ENCODE data around the gene PCDHGA12.
A peak's percentile ranks its signal among the peaks of the same experiment; 100 is the strongest.
"Not testable (repeated sequence)": the region's sequence is repeated elsewhere in the genome, so short reads cannot be mapped to it uniquely, and the experiment has no call there.

Gene PCDHGA12

DNA sequence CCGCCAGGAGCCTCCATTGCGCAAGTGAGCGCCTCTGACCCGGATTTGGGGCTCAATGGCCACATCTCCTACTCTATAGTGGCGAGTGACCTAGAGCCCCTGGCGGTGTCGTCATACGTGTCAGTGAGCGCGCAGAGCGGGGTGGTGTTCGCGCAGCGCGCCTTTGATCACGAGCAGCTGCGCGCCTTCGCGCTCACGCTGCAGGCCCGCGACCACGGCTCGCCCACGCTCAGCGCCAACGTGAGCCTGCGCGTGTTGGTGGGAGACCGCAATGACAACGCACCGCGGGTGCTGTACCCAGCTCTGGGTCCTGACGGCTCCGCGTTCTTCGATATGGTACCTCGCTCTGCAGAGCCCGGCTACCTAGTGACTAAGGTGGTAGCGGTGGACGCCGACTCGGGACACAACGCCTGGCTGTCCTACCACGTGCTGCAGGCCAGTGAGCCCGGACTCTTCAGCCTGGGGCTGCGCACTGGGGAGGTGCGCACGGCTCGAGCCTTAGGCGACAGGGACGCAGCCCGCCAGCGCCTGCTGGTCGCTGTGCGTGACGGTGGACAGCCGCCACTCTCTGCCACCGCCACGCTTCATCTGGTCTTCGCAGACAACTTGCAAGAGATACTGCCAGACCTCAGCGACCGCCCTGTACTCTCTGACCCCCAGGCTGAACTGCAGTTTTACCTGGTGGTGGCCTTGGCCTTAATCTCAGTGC lies 20.6 kb upstream of the PCDHGA12 start:
- DNase-seq, result no peak

DNA sequence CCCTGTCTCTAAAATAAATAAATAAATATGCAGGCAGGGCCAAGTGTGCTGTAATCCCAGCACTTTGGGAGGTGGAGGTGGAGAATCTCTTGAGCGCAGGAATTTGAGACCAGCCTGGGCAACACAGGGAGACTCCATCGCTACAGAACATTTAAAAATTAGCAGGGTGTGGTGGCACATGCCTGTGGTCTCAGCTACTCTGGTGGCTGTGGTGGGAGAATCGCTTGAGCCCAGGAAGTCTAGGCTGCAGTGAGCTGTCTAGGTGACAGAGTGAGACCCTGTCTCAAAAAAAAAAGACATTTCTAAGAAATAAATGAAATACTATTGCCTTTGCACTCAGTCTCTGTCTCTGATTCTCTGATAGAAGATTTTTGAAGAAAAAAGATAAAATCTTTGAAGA lies 18.7 kb upstream of the PCDHGA12 start:
- no peak for DNase-seq

DNA sequence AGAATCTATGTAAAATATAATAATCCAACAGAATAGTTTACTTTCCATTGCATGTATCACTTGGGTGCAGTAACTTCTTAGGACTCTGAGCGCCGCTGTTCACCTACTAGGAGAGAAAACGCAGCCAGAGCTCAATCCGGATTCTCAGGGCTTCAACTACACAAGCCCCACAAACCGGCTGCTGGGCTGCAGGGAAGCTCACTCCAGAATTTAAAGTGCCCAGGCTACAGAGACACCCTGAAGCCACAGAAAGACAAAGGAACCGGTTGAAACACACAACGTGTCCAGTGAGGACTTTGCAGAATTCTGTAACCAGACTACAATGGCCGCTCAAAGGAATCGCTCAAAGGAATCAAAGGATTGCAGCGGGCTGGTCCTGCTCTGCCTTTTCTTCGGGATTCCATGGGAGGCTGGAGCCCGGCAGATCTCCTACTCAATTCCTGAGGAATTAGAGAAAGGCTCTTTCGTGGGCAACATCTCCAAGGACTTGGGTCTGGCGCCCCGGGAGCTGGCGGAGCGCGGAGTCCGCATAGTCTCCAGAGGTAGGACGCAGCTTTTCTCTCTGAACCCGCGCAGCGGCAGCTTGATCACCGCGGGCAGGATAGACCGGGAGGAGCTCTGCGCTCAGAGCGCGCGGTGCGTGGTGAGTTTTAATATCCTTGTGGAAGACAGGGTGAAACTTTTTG lies 17.3 kb upstream of the PCDHGA12 start, which contains the start of gene PCDHGA10:
TSS of gene PCDHGA10 (plus strand) at position 134 of the 686 bp plus-strand sequence. CDS start at position 323, 189 bp downstream.
- peak; percentile 60 for DNase-seq

DNA sequence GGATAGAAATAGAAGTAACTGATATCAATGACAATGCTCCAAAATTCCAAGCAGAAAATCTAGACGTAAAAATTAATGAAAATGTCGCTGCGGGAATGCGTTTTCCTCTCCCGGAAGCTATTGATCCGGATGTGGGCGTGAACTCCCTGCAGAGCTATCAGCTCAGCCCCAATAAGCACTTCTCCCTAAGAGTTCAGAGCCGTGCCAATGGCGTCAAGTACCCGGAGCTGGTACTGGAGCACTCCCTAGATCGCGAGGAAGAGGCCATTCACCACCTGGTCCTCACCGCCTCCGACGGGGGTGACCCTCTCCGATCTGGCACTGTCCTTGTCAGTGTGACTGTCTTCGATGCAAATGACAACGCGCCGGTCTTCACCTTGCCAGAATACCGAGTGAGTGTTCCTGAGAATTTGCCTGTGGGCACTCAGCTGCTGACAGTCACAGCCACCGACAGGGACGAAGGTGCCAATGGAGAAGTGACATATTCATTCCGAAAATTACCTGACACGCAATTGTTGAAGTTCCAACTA lies 16.7 kb upstream of the PCDHGA12 start:
- no peak for DNase-seq

DNA sequence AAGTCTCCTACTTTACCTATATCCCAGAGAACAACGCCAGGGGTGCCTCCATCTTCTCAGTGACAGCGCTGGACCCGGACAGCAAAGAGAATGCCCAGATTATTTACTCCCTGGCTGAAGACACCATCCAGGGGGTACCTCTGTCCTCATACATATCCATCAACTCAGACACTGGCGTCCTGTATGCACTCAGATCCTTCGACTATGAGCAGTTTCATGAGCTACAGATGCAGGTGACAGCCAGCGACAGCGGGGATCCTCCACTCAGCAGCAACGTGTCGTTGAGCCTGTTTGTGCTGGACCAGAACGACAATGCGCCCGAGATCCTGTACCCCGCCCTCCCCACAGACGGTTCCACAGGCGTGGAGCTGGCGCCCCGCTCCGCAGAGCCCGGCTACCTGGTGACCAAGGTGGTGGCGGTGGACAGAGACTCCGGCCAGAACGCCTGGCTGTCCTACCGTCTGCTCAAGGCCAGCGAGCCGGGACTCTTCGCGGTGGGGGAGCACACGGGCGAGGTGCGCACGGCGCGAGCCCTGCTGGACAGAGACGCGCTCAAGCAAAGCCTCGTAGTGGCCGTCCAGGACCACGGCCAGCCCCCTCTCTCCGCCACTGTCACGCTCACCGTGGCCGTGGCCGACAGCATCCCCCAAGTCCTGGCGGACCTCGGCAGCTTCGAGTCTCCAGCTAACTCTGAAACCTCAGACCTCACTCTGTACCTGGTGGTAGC lies 15.6 kb upstream of the PCDHGA12 start:
- DNase-seq, result not testable (repeated sequence)

DNA sequence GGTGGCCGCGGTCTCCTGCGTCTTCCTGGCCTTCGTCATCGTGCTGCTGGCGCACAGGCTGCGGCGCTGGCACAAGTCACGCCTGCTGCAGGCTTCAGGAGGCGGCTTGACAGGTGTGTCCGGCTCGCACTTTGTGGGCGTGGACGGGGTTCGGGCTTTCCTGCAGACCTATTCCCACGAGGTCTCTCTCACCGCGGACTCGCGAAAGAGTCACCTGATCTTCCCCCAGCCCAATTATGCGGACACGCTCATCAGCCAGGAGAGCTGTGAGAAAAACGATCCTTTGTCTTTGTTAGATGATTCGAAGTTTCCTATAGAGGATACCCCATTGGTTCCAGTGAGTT lies 15.1 kb upstream of the PCDHGA12 start:
- DNase-seq, result not testable (repeated sequence)

DNA sequence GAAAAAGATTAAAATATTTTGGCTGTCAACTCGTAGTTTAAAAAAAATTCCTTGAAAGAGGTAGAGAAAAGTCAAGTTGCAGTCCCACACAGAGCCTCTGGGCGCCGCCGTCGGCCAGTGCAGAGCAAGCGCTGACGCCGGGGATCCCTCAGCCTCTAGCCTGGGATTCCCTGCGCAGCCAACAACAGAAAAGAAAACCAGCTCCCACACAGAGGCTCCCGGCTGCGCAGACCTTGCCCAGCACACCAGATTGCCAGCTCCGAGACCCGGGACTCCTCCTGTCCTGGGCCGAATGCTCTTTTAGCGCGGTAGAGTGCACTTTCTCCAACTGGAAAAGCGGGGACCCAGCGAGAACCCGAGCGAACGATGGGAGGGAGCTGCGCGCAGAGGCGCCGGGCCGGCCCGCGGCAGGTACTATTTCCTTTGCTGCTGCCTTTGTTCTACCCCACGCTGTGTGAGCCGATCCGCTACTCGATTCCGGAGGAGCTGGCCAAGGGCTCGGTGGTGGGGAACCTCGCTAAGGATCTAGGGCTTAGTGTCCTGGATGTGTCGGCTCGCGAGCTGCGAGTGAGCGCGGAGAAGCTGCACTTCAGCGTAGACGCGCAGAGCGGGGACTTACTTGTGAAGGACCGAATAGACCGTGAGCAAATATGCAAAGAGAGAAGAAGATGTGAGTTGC lies 12.7 kb upstream of the PCDHGA12 start, which contains the start of gene PCDHGB7:
TSS of gene PCDHGB7 (plus strand) at position 184 of the 679 bp plus-strand sequence. CDS start at position 367, 183 bp downstream.
- peak; percentile 47 for DNase-seq

DNA sequence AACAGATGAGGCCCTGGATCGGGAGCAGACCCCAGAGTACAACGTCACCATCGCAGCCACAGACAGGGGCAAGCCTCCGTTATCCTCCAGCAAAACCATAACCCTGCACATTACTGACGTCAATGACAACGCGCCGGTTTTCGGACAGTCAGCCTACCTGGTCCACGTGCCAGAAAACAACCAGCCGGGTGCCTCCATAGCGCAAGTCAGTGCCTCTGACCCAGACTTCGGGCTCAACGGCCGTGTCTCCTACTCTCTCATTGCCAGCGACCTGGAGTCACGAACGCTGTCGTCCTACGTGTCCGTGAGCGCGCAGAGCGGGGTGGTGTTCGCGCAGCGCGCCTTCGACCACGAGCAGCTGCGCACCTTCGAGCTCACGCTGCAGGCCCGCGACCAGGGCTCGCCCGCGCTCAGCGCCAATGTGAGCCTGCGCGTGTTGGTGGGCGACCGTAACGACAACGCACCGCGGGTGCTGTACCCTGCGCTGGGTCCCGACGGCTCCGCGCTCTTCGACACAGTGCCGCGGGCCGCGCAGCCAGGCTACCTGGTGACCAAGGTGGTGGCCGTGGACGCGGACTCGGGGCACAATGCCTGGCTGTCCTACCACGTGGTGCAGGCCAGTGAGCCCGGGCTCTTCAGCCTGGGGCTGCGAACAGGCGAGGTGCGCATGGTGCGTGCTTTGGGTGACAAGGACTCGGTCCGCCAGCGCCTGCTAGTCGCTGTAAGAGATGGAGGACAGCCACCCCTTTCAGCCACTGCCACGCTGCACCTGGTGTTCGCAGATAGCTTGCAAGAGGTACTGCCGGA lies 11.0 kb upstream of the PCDHGA12 start:
- no peak for DNase-seq

DNA sequence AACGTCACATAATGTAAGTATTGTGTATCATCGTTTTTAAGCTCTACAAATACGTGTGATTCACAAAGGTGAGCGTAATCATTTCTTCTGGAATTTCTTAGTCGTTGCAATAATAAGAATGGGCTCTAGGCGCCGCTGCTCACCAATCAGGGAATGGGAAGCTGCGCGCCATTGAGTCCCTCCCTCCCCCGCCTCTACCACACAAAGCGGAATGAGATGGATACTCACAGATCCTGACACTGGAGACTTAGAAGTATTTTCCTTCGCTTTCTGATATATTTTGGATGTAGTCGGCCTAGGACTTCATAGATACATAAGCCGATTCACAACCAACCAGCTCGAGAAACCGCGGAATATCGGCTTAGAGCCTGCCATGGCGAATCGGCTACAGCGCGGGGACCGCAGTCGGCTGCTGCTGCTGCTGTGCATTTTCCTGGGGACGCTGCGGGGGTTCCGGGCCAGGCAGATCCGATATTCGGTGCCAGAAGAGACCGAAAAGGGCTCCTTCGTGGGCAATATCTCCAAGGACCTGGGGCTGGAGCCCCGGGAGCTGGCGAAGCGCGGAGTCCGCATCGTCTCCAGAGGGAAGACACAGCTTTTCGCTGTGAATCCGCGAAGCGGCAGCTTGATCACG lies 9.3 kb upstream of the PCDHGA12 start, which contains the start of gene PCDHGA11:
TSS of gene PCDHGA11 (plus strand) at position 197 of the 634 bp plus-strand sequence. CDS start at position 374, 177 bp downstream.
- DNase-seq, result peak; percentile 49

DNA sequence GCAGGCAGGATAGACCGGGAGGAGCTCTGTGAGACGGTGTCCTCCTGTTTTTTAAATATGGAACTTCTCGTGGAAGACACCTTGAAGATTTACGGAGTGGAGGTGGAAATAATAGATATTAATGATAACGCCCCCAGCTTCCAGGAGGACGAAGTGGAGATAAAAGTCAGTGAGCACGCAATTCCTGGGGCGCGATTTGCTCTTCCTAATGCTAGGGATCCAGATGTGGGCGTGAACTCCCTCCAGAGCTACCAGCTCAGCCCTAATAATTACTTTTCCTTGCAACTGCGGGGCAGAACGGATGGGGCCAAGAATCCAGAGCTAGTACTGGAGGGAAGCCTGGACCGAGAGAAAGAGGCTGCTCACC lies 8.8 kb upstream of the PCDHGA12 start:
- no peak for DNase-seq

DNA sequence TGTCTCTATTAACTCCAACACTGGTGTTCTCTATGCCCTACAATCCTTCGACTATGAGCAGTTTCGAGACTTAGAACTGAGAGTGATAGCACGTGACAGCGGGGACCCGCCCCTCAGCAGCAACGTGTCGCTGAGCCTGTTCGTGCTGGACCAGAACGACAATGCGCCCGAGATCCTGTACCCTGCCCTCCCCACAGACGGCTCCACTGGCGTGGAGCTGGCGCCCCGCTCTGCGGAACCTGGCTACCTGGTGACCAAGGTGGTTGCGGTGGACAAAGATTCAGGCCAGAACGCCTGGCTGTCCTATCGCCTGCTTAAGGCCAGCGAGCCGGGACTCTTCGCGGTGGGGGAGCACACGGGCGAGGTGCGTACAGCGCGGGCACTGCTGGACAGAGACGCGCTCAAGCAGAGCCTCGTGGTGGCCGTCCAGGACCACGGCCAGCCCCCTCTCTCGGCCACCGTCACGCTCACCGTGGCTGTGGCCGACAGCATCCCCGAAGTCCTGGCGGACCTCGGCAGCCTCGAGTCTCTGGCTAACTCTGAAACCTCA lies 7.5 kb upstream of the PCDHGA12 start:
- no peak for DNase-seq

DNA sequence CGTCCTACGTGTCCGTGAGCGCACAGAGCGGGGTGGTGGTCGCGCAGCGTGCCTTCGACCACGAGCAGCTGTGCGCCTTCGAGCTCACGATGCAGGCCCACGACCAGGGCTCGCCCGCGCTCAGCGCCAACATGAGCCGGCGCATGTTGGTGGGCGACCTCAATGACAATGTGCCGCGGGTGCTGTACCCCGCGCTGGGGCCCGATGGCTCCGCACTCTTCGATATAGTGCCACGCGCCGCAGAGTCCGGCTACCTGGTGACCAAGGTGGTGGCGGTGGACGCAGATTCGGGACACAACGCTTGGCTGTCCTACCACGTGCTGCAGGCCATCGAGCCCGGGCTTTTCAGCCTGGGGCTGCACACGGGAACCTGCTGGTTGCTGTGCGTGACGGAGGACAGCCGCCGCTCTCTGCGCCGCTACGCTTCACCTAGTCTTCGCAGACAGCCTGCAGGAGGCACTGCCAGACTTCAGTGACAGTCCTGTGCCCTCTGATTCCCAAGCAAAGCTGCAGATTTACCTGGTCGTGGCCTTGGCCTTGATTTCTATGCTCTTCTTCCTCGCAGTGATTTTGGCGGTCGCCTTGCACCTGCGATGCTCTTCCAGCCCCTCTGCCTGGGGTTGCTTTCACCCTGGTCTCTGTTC lies 2.4 kb upstream of the PCDHGA12 start:
- DNase-seq, result no peak

DNA sequence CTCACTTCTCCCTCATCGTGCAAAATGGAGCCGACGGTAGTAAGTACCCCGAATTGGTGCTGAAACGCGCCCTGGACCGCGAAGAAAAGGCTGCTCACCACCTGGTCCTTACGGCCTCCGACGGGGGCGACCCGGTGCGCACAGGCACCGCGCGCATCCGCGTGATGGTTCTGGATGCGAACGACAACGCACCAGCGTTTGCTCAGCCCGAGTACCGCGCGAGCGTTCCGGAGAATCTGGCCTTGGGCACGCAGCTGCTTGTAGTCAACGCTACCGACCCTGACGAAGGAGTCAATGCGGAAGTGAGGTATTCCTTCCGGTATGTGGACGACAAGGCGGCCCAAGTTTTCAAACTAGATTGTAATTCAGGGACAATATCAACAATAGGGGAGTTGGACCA lies 979 bp downstream of the PCDHGA12 start:
- DNase-seq, result no peak

DNA sequence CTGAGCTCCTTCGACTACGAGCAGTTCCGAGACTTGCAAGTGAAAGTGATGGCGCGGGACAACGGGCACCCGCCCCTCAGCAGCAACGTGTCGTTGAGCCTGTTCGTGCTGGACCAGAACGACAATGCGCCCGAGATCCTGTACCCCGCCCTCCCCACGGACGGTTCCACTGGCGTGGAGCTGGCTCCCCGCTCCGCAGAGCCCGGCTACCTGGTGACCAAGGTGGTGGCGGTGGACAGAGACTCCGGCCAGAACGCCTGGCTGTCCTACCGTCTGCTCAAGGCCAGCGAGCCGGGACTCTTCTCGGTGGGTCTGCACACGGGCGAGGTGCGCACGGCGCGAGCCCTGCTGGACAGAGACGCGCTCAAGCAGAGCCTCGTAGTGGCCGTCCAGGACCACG lies 2.0 kb downstream of the PCDHGA12 start:
- not testable (repeated sequence) for DNase-seq

DNA sequence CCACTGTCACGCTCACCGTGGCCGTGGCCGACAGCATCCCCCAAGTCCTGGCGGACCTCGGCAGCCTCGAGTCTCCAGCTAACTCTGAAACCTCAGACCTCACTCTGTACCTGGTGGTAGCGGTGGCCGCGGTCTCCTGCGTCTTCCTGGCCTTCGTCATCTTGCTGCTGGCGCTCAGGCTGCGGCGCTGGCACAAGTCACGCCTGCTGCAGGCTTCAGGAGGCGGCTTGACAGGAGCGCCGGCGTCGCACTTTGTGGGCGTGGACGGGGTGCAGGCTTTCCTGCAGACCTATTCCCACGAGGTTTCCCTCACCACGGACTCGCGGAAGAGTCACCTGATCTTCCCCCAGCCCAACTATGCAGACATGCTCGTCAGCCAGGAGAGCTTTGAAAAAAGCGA lies 2.4 kb downstream of the PCDHGA12 start:
- not testable (repeated sequence) for DNase-seq

DNA sequence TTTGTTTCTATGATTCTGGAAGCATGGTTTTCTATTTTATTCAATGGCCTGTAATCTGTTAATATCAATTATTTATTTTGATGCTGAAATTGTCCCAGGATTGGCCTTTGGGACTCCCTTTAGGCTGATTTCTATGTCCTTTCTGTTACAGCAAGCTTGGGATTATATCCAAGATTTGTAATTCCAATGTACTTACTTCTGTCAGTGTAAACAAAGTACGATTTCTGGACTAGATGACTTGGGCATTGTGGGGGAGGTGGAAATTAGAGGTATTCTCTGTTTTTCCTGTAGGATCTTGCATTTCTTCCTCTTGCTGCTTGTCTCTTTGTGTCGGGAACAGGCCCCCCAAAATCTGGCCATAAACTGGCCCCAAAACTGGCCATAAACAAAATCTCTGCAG lies 3.7 kb downstream of the PCDHGA12 start:
- no peak for DNase-seq

DNA sequence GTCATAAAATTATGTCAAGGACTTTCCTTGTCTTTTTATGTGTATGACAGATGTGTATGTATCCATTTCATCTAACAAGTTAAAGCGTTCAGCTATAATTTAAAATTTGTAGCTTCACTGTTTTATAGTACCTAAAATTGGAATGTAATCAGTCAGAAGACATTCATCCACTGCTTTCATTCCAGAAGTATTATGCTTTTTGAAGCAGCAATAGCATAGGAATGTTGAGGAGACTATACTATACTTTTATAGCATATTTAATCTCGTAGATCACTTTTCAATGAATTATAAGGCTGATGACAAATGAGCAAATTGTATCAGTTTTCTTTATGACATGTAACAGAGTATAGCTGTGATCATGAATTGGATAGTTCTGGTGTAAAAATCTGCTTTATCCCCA lies 6.9 kb downstream of the PCDHGA12 start:
- no peak for DNase-seq

DNA sequence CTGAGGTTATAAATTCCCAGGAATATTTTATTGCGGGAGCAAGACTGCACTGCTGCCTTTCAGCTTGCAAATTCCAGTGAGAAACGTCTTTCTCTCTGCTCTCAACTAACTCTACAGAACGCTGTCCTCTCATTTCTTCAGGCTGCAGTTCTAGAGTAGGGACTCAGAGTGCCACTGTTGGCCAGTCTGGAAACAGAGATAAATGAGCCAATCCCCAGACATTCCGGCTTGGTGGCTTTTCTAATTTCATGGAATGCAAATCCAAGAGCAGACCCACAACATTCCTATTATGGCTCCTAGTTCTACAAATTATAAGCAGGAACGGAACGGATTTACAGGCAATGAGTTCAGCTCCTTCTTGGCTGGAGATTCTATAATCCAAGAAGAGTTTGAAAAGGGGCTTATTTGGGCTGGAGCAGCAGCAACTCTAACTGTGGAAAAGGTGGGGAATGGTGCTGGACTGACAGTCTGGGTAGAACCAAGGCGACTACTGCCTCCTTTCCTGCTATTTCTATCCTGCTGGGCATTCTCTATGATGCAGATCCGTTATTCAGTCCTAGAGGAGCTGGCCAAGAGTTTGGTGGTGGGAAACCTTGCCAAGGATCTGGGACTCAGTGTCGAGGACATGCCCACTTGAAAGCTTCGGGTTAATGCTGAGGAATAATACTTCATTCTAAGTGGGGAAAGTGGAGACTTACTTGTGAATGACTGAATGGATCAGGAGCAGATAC lies 9.3 kb downstream of the PCDHGA12 start:
- DNase-seq, result no peak

DNA sequence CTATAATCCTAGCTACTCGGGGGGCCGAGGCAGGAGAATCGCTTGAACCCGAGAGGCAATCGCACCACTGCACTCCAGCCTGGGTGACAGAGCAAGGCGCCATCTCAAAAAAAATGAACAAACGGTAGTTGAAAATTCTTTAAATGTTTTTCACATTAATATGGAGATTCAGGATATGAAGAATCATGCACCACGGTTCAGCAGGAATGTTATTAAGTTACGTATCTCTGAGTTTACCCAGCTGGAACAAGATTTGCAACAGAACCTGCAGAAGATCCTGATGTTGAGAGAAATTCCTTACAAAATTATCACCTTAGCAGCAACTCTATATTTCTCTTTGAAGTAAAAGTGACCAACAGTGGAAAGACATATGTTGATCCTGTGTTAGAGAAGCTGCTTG lies 10.0 kb downstream of the PCDHGA12 start:
- DNase-seq, result no peak
